Measurements from ENCODE around the gene KCNMA1.
"Not testable (repeated sequence)": the region's sequence is repeated elsewhere in the genome, so short reads cannot be mapped to it uniquely, and the experiment has no call there.

Gene KCNMA1

DNA sequence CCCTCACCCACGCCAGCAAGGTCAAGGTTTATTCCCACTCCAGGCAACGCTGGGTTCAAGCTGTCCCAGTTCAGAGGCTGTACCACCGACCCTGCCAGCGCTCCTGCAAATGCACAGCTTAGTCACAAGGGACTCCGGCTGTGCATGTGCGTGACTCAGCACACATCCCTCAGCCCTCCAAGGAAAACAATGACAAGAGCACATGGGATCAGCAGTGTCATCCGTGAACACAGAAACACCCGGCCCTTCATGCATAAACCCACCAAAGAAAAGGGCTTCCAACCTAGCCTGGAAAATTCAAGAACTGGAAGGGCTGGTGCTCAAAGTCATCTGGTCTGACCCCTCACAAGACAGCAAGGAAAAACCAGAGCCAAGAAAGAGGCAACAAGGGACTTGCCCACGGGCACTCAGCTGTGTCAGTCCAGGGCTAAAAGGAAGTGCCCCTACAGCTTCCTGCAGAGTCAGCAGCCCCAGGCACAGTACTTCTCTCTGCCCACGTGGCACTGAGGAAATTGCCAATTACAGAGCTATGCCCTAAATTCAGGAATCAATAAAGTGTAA, 106.1 kb downstream of the KCNMA1 start:
- peak; percentile 89 for DNase-seq (ENCODE audit: low spot score)

DNA sequence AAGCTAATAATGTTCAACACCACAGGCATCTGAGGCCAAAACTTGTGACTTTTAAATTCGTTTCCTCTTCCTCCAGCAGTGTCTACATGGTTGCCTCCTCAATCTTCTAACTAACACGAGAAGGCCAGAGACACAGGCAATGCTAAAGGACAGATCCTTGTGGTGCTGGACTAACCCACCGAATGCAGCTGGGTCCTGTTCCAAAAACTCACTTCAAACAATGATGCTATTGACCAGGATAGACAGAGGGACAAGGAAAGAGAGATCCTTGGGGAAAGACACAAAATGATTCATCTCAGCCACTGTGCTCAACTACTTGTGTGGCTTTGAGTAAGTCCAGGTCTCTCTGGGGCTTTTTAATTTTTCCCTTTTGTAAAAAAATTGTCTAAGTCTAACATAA, 107.6 kb downstream of the KCNMA1 start:
- DNase-seq (ENCODE audit: low spot score), result peak; percentile 43

DNA sequence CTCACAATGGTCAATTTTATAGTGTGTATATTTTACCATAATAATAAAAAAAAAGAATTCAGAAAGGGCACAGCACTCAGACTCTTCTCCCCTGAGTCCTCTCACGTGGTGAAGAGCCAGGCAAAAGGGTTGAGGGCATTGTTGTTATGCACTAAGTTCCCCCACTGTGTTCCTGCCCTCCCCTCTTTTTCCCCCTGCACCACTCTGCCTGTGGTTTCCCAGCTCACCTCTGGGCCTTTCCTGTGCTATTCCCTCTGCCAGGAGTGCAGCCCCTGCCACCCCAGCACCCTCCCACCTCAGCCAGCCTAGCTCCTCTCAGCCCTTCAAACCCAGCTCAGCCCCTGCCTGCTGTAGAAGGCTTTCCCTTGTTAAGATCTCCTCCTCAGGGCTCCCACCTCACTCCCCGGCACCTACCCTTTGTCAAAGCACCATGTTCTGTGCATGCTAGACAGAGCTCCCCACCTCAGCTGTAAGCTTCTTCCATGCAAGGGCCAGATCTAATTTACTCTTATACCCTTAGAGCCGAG, 108.5 kb downstream of the KCNMA1 start:
- no peak for DNase-seq (ENCODE audit: low spot score)

DNA sequence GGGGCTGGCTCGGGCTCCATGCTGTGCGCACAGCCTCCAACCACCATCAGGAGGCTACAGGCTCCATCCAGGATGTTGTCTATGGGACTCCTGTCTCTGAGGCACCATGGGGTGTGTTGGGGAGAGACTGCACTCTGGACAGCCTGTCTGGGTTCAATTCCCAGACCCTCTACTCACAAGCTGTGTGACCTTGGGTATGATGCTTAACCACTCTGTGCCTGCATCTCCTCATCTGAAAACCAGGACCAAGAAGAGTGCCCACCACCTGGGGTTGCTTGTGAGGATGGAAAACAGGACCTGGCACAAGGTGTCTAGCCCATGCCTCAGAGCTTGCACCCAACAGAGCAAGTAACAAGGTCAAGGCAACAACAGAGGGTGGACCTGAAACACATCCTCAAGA, 109.8 kb downstream of the KCNMA1 start:
- no peak for DNase-seq (ENCODE audit: low spot score)

DNA sequence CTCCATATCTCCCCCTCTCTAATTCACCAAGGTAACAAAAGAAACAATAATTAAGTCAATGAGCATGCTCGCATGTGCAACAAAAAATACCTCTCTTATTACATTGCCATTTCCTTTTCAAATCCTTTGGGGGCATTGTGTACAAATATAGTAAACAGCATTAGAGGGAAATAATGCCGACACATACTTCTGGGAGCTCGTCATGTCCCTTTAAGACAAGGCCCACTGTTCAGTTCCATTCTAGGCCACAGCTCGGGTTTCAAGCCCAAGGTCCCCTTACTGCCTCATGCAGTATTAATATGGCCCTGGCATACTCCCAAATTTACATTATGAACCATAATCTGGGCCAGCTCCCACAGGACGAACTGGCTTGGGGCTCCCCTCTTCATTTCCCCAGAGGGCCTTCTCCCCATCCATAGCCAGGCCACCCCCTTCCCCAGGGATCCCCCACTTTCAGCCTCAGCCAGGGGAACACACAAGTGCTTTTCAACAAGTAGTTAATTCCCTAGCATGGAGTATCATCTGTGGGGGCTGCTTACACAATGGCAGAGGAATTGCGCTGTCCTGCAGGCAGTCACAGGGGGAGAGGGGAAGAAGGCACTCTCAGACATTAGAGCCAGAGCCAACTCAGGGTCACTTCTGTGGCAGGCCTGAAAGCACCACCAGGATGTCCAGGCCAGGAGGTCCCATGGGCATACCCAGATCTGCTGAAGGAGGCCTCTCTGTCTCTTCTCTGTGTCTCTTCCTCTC, 110.6 kb downstream of the KCNMA1 start:
- no peak for DNase-seq (ENCODE audit: low spot score)

DNA sequence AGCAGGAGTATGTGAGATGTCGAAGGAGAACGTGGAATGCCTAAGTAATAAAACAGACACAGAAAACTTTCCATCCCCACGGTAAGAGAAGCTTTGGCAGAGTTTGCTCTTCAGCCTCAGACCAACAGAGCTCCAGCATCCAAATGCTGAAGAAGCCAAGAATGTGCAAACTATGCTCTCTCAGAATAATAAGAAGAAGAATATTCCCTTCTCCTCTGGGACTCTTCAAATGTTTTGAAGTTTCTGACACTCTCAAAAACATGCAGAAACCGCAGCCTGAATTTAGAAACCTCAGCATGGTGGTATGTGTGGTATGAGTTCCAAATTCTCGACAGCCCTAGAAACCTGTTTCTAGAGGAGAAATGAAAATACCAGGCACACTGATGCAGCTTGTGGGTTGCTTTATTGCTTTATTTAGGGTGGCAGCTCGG, 113.3 kb downstream of the KCNMA1 start:
- no peak for DNase-seq (ENCODE audit: low spot score)

DNA sequence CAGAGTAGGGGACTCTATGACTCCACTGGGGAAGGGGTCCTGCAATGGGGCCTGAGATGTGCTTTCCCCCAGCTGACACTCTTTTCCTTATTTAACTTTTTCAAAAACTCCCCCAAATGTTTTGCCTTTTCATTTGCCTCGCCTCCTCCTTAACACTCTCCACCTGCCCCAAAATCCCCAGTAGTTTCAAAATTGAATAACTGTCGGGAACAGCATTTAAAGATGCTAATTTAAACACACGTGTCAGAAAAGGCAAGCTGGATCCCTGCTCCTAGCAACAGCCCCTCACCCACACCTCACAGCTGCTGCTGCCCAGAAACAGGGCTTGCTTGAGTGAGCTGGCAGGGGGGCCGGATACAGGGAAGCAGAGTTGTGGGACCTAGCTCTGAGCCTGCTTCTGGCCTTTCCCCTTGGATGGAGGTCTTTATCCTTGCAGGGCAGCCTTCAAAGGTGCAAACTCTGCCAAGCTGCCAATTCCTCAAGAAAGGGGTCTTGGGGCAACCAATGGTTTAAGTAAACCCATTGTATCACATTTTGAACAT, 115.3 kb downstream of the KCNMA1 start:
- DNase-seq (ENCODE audit: low spot score), result no peak

DNA sequence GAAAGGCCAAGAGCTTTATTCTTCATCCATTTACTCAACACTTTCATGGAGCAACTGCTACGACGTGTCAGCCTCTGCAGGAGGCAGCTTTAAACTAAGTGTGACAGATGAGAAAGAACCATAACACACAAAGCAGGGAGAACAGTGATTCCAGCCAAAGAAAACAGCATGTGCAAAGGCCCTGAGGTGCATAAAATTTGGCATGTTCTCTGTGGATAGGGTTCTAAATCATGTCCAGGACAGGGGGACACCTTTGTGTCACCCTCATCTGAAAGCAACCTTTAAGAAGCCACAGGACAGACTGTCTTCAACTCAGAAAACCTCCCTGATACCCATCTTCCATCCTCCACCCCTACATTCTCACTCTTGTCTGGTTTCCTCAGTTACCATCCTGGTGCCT, 116.6 kb downstream of the KCNMA1 start:
- DNase-seq (ENCODE audit: low spot score), result no peak

DNA sequence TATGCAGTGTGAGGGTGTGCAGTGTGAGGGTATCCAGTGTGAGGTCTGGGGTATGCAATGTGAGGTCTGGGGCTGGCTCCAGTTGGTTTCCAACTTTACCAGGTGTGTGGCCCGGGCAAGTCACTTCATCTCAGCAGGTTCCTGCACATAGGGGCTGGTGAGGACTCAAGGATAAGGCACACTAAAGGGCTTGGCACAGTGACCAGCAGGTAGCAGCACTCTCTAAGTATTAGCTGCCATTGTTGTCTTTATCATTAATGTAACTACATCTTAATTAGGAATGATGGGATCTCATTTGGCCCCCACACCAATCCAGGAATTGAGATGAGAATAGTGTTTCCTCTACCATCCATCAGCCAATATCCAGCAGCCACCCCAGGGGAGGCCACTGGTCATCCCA, 117.3 kb downstream of the KCNMA1 start:
- DNase-seq (ENCODE audit: low spot score), result no peak

DNA sequence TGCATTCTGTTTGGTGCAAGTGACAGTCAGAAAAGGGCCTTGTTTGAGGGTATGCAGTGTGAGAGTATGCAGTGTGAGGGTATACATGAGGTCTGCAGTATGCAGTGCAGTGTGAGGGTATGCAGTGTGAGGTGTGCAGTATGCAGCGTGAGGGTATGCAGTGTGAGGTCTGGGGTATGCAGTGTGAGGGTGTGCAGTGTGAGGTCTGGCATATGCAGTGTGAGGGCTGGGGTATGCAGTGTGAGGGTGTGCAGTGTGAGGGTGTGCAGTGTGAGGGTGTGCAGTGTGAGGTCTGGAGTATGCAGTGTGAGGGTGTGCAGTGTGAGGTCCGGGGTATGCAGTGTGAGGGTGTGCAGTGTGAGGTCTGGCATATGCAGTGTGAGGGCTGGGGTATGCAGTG, 117.8 kb downstream of the KCNMA1 start:
- DNase-seq (ENCODE audit: low spot score), result not testable (repeated sequence)

DNA sequence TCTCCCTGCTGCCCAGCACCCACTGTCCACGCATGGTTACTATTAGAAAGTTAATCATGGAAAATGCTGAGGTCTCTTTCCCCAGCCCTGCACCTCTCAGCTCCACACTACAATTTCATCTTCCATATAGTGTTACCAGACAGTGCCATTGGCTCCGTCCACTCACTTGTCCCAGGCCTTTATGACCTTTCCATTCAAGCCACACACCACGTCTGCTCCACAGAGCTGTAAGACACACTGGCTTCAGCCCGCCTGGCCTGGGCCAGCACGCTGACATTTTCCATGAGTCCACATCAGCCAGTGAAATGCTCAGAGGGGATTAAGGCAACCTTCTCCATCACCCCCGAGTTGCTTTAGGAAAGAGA, 118.7 kb downstream of the KCNMA1 start:
- no peak for DNase-seq (ENCODE audit: low spot score)

DNA sequence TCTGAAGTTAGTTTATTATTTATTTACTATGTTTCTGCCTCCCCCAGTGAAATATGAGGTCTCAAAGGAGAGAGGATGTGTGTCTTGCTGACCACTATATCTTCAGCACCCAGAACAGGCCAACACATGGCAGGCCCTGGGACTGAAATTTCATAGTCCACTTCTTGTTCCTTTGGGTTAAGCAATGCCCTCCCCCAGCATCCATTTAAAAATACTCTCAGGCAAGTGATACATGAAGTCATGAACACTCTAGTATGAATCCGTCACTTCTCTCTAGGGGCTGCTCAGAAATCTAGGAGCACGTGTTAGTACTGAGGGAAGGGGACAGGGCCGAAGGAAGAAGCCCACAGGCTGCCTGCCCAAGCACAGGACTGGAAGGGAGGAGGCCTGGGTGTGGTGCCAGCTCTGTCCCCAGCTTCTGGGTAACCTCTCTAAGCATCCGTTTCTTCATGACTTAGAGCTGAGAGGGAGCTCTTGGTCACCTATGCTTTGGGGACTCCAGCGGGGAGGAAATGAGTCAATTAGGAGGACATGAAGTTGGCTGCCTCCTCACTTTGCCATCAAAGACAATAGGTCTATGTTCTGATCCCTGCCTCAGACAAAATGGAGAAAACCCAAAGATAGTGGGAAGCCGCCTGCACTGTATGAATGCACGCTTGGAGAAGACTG, 119.2 kb downstream of the KCNMA1 start:
- no peak for DNase-seq (ENCODE audit: low spot score)

DNA sequence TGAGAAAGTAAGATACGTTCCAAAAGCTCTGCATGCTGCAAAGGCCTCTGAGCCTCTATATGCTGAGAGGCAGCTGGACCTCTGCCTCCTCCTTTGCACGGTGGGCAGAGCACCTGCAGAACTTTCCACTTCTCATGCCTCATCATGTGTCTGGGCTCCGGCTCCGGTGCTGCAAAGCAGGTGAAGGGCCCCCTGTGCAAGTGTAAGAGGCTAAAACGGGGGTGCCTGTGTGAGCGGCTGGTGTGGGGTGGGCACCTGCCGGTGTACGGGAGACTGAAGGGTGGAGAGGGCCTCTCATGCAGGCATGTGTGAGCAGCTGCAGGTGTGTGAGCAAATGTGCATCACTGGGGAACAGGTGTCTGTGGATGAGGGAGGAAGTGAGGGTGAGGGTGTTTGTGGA, 121.0 kb downstream of the KCNMA1 start:
- no peak for DNase-seq (ENCODE audit: low spot score)

DNA sequence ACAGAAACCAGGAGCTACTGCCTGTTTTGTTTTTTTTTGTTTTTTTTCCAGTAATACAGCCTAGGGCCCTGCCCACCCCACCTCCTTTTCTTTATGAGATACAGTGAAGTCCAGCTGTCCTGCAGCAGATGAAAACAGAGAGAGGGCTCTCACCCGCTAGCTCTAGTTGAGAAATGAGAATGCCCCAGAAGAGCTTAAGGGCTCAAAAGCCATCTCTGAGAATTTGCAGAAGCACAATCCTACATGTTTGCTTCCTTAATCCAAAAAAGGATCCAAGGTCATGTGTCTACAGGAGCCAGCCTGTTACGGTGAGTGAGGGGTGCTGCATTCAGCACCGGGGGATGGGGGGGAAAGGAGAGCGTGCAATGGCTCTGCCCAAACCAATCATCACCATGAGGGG, 122.7 kb downstream of the KCNMA1 start:
- no peak for DNase-seq (ENCODE audit: low spot score)

DNA sequence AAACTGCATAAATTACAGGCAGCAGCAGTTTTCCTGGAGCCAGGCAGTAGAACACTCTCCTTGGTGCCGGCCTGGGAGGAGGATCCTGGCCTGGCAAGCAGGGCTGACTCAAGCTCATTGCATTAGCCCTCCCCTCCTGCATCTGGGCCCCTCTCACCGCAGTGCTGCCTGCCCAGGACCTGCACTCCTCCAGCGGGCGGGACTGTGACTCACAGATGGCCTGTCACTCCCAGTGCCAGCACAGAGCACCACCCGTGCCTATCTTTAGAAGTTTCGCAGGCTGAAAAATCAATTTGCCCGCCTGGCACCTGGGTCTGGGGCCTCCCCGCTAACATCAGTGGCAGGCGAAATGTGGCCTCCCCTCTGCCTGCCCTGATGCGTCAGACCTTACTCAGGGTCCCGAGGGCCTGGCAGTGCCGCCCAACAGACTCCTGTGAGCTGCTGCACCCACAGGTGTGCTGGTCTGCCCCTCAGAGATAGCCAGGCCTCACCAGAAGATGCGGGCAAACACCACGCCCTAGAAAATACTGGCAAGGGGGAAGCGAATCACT, 123.8 kb downstream of the KCNMA1 start:
- DNase-seq (ENCODE audit: low spot score), result peak; percentile 98

DNA sequence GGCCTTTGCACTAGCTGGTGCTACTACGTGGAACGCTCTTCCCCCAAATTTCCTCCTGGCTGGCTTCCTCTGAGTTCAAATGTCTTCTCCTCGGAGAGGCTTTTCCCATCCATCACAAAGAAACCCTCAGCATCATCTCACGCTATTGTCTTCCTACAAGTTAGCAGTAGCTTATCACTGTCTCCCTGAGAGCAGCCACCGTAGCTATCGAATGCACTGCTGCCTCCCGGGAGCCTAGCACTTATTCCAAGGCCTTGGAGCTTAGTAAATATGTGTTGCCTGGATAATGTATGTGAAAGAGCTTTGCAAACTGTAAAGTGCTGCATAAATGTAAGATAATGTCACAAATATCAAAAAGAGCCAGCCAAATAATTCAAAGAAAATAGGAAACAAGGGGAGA, 124.4 kb downstream of the KCNMA1 start:
- no peak for DNase-seq (ENCODE audit: low spot score)

DNA sequence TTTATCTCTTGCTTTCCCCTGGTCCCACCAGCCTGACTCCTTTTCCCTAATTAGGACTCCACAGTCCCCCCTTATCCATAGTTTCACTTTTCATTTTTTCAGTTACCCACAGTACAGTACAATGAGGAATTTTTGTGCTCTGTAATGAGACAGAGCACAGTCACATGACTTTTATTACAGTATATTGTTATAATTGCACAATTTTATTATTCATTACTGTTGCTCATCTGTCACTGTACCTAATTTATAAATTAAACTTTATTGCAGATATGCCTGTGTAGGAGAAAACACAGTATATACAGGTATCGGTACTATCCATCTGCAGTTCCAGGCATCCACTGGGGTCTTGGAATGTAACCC, 125.4 kb downstream of the KCNMA1 start:
- no peak for DNase-seq (ENCODE audit: low spot score)

DNA sequence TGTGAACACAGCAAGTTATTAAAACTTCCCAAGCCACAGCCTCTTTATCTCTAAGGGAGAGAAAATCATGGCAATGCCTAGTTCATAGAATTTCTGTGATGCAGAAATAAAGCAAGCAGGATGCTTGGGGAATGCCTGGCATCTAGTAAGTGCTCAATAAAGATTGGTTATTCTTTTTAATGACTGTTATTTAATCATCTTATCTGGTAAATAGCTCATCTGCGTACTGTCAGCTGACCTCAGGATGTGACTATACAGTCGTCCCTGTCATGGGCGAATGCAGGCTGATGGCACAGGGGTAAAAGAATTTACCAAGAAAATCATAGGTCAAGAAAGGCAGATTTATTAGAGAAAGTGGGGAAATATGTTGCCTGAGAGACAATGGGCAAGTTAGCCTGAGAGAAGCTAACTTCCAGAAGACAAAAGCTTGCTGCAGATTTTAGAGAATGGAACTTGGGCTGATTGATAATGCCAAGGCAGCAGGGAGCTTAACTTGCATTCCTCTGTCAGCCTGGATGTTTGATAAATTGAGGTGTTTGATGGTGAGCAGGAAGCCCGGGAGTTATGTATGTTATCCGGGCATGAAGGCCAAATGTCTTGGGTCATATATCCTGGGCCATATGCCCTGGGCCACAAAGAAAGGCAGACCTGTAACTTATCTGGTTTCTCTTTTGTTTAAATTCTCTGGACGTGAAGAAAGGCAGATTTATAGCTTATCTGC, 126.0 kb downstream of the KCNMA1 start:
- DNase-seq (ENCODE audit: low spot score), result no peak

DNA sequence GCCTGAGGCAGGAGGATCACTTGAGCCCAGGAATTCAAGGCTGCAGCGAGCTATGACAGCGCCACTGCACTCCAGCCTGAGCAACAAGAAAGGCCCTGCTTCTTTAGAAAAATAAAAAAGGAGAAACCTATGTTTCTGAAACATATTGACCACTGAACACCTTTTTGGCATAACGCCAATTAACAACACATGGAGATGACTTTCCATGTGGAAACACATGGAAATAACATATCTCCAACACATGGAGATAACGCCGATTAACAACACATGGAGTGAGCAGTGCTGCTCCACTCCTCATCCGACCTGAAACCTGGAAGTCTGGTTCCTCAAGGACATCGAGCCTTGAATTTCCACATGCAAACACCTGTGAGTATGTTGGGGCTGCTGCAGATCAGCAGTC, 126.9 kb downstream of the KCNMA1 start:
- no peak for DNase-seq (ENCODE audit: low spot score)

DNA sequence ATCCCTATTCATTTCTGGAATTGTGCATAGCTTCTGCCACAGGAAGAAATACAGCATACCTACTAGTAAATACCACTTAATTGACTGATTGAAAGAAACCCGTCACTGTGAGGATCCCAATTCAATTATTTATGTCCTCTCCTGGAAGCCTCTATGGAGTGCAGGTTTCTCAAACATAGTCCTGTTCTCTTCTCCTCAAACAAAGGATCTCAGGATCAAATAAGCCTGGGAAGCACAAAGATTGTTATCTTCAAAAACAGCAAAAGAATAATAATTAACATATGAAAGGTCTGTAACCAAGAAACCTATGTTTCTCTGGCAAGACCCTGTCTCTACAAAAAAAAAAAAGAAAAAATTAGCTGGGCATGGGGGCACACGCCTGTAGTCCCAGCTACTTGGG, 127.3 kb downstream of the KCNMA1 start:
- DNase-seq (ENCODE audit: low spot score), result no peak

DNA sequence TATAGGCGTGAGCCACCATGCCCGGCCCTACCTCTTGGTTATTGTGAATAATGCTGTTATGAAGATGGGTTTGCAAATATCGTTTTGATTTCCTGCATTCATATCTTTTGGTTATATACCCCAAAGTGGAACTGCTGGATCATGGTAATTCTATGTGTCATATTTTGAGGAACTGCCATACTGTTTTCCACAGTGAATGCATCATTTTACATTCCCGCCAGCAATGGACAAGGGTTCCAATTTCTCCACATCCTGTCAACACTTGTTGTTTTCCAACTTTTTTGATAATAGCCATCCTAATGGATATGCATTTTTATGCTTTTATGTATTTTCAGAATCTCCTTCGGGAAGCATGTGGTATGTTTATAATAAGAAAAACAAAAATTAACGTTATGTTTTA, 128.2 kb downstream of the KCNMA1 start:
- no peak for DNase-seq (ENCODE audit: low spot score)

DNA sequence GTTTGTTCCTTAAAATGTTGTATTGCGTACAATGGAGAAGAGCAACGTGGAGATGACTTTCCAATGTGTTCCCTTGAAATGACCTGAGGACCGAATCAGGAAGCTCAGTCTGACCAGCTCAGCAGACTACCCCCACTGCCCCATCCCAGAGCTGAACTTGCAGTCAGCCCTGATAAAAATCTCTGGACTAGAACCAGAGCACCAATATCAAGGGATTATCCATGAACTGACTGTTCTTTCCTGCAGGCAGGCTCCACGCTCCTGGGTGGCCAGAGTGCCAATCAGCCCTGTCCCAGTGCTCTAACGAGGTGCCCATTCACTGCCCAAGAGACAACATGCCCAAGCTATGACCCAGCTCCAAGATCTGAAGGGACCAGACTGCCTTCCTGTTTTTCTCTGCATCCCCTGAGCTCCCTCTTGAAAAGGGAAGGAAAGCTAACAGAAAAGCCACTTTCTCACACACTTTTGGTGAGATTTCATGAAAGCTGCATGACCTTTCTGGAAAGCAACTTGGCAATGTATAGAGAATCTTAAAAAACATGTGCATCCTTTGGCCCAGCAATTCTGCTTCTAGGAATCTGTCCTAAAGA, 130.2 kb downstream of the KCNMA1 start:
- DNase-seq (ENCODE audit: low spot score), result no peak

All from kidney tubule cell (primary cell).